ENCODE results near the gene HES2.
"Not testable (repeated sequence)": the region's sequence is repeated elsewhere in the genome, so short reads cannot be mapped to it uniquely, and the experiment has no call there.

The HES2 gene

DNA sequence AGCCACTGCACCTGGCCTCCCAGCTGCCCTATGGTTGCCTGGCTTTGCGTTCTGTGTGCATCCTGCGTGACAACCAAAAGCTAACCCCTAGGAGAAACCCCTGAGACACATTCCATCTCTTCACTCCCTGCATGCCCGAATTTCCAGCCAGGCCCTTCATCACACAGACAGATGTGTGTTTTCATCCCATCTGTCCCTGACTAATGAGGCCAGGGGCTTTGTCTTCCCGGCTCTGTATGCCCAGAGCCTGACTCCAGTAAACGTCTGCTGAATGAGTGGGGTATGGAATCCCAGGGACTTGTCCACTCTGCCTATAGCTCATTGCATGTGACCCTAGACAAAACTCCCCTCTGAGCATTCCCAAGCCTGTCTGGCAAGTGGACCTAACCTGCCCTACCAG lies 14.5 kb upstream of the HES2 start:
- Histone ChIP-seq H3K4me1 (ENCODE audit: control insufficient read depth, insufficient read depth, low read length) (no peaks in the 10 kb centered on the region), H3K9me3 (ENCODE audit: control insufficient read depth in 2 of 2, low read length in 2 of 2) (no peaks in the 10 kb centered on the region), H3K27me3 (ENCODE audit: control insufficient read depth in 1 of 2, insufficient read depth in 2 of 2, low read length in 2 of 2) (peaks cover 12 to 14% of the 10 kb centered on the region in 2 donors), H3K9ac (ENCODE audit: low read length in 2 of 2) (no peak overlapping the region), H3K27ac (ENCODE audit: low read length) (no peak overlapping the region), H3K4me3 (ENCODE audit: low read length in 2 of 2) (no peak overlapping the region), H3K36me3 (ENCODE audit: control insufficient read depth in 2 of 2, insufficient read depth in 2 of 2, low read length in 2 of 2) (no peaks in the 10 kb centered on the region)

DNA sequence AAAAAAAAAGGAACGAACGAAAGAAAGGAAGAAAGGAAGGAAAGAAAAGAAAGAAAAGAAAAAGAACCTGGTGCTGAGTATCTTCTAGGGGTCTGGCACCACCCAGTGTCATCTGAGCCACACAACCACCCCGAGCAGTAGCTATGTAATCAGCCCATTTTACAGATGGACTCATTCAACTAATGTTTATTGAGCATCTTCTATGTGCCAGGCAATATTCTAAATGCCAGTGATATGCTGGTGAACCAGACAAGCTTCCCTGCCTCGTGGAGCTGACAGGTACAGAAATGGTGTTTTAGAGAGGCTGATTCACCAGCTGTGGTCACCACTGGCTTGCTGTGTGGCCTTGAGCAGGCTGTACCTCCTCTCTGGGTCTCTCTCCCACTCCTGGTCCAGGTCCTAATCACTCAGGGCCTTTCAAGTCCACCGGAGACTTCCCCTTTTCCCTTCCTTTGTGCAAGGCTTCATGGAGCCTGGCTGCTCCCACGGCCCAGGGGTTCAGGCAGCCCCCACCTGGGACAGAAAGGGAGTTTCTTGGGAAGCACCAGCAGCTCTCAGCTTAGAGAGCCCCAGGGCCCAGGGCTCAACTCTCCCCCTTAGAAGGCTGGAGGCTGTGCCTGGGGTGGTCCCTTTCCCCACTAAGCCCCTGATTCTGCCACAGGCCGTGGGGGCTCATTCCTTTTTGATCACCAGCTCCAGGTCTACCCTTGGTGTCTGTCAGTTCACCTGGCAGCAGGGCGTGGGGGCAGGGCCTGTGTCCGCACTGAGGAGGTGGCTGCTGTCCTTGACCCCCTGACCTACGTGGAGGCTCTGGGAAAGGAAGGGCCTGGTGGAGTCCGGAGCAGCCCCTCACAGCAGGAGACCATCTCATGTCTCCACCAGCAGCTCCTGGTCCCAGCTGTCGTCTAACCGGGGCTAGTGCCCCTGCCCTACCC lies 12.2 kb upstream of the HES2 start:
- H3K9me3 ChIP-seq (ENCODE audit: control insufficient read depth in 2 of 2, low read length in 2 of 2); H3K4me3 ChIP-seq (ENCODE audit: low read length in 2 of 2); H3K27ac ChIP-seq (ENCODE audit: low read length); H3K36me3 ChIP-seq (ENCODE audit: control insufficient read depth in 2 of 2, insufficient read depth in 2 of 2, low read length in 2 of 2); H3K9ac ChIP-seq (ENCODE audit: low read length in 2 of 2); H3K4me1 ChIP-seq (ENCODE audit: control insufficient read depth, insufficient read depth, low read length): not testable (repeated sequence)
- peaks cover 10 to 18% of the 10 kb centered on the region in 2 donors for H3K27me3 ChIP-seq (ENCODE audit: control insufficient read depth in 1 of 2, insufficient read depth in 2 of 2, low read length in 2 of 2)

GRCh38 chr1:6429660-6430411 lies 10.1 kb upstream of the HES2 start:
- H3K9ac ChIP-seq (ENCODE audit: low read length in 2 of 2); H3K27ac ChIP-seq (ENCODE audit: low read length); H3K4me3 ChIP-seq (ENCODE audit: low read length in 2 of 2); H3K4me1 ChIP-seq (ENCODE audit: control insufficient read depth, insufficient read depth, low read length); H3K36me3 ChIP-seq (ENCODE audit: control insufficient read depth in 2 of 2, insufficient read depth in 2 of 2, low read length in 2 of 2); H3K9me3 ChIP-seq (ENCODE audit: control insufficient read depth in 2 of 2, low read length in 2 of 2): not testable (repeated sequence)
- peaks cover 29 to 31% of the 10 kb centered on the region in 2 donors for H3K27me3 ChIP-seq (ENCODE audit: control insufficient read depth in 1 of 2, insufficient read depth in 2 of 2, low read length in 2 of 2)

DNA sequence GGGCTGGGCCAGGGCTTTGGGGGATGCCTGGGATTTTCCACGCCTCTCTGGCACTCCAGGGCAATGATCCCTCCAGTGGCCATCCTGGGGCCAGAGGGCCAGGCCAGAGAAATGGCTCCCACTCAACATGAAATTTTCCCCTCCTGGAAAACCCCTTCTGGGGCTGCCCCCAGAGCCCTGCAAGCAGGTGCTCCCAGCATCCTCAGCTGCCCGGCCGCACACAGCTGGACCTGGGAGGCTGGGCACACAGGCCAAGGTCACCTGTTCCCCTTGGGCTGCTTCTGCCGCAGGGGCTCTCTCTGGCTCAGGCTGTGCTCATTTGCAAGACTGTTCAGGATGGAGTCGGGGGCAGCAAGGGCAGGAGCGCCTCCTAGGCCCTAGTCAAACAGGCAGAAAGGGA lies 8.7 kb upstream of the HES2 start:
- not testable (repeated sequence) for H3K4me3 ChIP-seq (ENCODE audit: low read length in 2 of 2); H3K9me3 ChIP-seq (ENCODE audit: control insufficient read depth in 2 of 2, low read length in 2 of 2); H3K36me3 ChIP-seq (ENCODE audit: control insufficient read depth in 2 of 2, insufficient read depth in 2 of 2, low read length in 2 of 2); H3K27ac ChIP-seq (ENCODE audit: low read length); H3K4me1 ChIP-seq (ENCODE audit: control insufficient read depth, insufficient read depth, low read length); H3K9ac ChIP-seq (ENCODE audit: low read length in 2 of 2)
- peaks cover 40 to 41% of the 10 kb centered on the region in 2 donors for H3K27me3 ChIP-seq (ENCODE audit: control insufficient read depth in 1 of 2, insufficient read depth in 2 of 2, low read length in 2 of 2)

- Histone ChIP-seq H3K9ac (ENCODE audit: low read length in 2 of 2) (no peak overlapping the region), H3K9me3 (ENCODE audit: control insufficient read depth in 2 of 2, low read length in 2 of 2) (no peaks in the 10 kb centered on the region), H3K4me3 (ENCODE audit: low read length in 2 of 2) (no peak overlapping the region), H3K4me1 (ENCODE audit: control insufficient read depth, insufficient read depth, low read length) (peaks cover 11% of the 10 kb centered on the region), H3K27ac (ENCODE audit: low read length) (no peak overlapping the region), H3K36me3 (ENCODE audit: control insufficient read depth in 2 of 2, insufficient read depth in 2 of 2, low read length in 2 of 2) (no peaks in the 10 kb centered on the region), H3K27me3 (ENCODE audit: control insufficient read depth in 1 of 2, insufficient read depth in 2 of 2, low read length in 2 of 2) (peaks cover 47 to 49% of the 10 kb centered on the region in 2 donors)
Measured at GRCh38 chr1:6427441-6428390, 8.0 kb upstream of the HES2 start.

DNA sequence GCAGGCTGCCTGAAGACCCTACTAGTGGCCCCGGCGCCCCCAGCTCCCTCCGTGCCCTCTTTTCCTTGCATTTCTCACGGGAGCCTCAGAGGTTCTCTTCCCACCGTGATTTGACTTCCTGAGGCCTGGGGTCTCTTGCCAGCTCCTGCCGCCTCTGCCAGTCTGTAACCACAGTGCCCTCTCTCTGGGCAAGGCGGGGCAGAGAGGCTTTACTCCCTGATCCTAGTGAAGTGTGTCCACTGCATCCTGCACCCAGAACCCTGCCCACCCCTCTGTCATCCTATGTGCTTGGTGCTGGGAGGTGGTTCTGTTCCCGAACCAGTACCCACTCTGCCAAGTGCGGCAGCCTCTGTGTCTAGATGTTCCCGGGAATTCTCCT lies 7.2 kb upstream of the HES2 start:
- peaks cover 11% of the 10 kb centered on the region for H3K4me1 ChIP-seq (ENCODE audit: control insufficient read depth, insufficient read depth, low read length)
- peaks cover 48 to 50% of the 10 kb centered on the region in 2 donors for H3K27me3 ChIP-seq (ENCODE audit: control insufficient read depth in 1 of 2, insufficient read depth in 2 of 2, low read length in 2 of 2)
- H3K4me3 ChIP-seq (ENCODE audit: low read length in 2 of 2), result no peak overlapping the region
- no peaks in the 10 kb centered on the region for H3K36me3 ChIP-seq (ENCODE audit: control insufficient read depth in 2 of 2, insufficient read depth in 2 of 2, low read length in 2 of 2)
- no peaks in the 10 kb centered on the region for H3K9me3 ChIP-seq (ENCODE audit: control insufficient read depth in 2 of 2, low read length in 2 of 2)
- no peak overlapping the region for H3K27ac ChIP-seq (ENCODE audit: low read length)
- no peak overlapping the region for H3K9ac ChIP-seq (ENCODE audit: low read length in 2 of 2)

DNA sequence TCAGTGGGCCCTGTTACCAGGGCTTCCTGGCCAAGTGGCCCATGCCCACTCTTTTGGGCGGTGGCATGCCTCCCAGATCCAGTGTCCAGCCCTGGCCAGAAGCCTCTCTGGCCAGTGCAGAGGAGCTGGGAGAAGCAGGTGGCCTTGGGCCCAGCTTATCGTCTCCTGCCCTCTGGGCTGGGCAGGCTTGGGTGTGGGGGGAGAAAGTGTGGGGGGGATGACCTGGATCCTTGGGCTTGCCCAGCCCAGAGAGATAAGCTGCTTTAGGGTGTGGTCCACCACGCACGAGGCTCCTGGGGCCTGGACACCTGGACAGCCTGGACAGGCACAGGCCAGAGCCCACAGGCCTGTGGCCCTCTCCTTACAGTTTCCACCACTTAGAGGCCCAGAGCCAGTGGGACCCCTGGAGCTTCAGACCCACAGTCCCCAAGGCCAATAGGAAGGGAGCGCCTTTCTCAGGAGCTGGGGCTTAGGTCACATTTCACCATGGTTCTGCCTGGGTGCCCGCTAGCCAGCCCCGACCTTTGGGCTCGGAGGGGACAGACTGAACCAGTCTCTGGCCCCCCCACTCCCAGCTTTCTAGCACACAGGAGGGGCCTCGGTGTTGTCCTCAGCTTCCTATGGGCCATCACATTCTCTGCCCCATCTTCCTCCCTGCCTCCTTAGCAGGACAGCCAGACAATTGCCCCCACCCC lies 6.7 kb upstream of the HES2 start:
- no peaks in the 10 kb centered on the region for H3K9me3 ChIP-seq (ENCODE audit: control insufficient read depth in 2 of 2, low read length in 2 of 2)

DNA sequence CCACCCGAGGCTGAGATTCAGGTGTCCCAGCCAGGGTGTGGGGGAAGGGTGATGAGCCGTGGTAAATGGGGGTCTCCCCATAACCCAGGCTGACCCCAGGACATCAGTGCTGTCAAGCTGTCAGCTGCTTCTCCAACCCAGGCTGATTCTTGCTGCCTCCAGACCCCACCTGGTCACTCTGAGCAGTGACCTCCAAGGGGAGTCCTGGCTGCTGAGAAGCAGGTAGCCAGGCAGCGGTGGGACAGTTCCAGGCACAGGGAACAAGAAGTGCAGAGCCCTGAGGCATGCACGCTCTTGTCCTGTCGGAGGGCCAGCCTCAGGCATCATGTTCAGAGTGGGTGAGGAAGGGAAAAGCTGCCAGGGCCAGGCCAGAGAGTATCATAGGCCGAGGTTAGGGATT lies 5.9 kb upstream of the HES2 start:
- Histone ChIP-seq H3K4me1 (ENCODE audit: control insufficient read depth, insufficient read depth, low read length) (peaks cover 12% of the 10 kb centered on the region), H3K9me3 (ENCODE audit: control insufficient read depth in 2 of 2, low read length in 2 of 2) (no peaks in the 10 kb centered on the region), H3K4me3 (ENCODE audit: low read length in 2 of 2) (no peak overlapping the region), H3K9ac (ENCODE audit: low read length in 2 of 2) (no peak overlapping the region), H3K36me3 (ENCODE audit: control insufficient read depth in 2 of 2, insufficient read depth in 2 of 2, low read length in 2 of 2) (no peaks in the 10 kb centered on the region), H3K27me3 (ENCODE audit: control insufficient read depth in 1 of 2, insufficient read depth in 2 of 2, low read length in 2 of 2) (peaks cover 58 to 63% of the 10 kb centered on the region in 2 donors), H3K27ac (ENCODE audit: low read length) (no peak overlapping the region)

More for the DNA sequence above, 6.7 kb upstream of the HES2 start:
- no peak overlapping the region for H3K27ac ChIP-seq (ENCODE audit: low read length)
- peaks cover 53 to 55% of the 10 kb centered on the region in 2 donors for H3K27me3 ChIP-seq (ENCODE audit: control insufficient read depth in 1 of 2, insufficient read depth in 2 of 2, low read length in 2 of 2)
- no peak overlapping the region for H3K4me3 ChIP-seq (ENCODE audit: low read length in 2 of 2)
- no peak overlapping the region for H3K9ac ChIP-seq (ENCODE audit: low read length in 2 of 2)
- H3K36me3 ChIP-seq (ENCODE audit: control insufficient read depth in 2 of 2, insufficient read depth in 2 of 2, low read length in 2 of 2), result no peaks in the 10 kb centered on the region
- H3K4me1 ChIP-seq (ENCODE audit: control insufficient read depth, insufficient read depth, low read length), result peaks cover 11% of the 10 kb centered on the region

DNA sequence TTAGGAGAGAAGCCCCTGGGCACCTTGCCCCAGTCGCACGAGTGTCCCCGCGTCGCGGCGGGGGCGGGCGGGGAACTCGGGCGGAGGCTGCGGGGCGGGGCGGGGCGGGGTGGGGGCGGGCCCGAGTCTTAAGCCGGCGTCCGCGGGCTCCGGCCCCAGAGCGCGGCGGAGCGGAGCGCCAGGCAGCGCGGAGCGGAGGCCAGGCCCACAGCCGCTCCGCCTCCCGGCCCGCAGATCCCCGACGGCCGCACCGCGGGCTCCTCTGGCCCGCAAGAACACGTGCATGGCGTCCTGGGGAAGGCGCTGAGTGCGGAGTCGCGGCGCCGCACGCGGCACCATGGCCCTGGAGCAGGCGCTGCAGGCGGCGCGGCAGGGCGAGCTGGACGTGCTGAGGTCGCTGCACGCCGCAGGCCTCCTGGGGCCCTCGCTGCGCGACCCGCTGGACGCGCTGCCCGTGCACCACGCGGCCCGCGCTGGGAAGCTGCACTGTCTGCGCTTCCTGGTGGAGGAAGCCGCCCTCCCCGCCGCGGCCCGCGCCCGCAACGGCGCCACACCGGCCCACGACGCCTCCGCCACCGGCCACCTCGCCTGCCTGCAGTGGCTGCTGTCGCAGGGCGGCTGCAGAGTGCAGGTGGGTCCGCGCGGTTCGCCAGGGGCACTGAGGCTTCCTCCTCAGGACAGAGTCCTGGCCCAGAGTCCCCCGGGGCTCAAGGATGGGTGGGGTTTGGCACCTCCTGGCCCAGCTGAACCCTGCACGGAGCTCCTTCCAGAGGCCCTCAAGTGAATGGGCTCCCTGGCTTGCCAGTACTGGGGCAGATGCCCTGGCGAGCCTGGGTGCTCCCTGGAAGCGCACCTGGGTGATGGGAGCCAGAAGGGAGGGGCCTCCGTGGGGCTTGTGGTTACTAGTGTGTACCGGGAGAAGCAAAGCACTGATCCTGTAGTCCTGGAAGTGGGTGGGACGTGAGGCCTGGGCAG lies 5.2 kb upstream of the HES2 start, which contains the start of gene ESPN:
ESPN (plus strand) TSS at position 158 of the 975 bp plus-strand sequence; CDS start at position 338, 180 bp downstream.
- H3K27ac ChIP-seq (ENCODE audit: low read length), result no peak within 1 kb of the TSS
- H3K9me3 ChIP-seq (ENCODE audit: control insufficient read depth in 2 of 2, low read length in 2 of 2), result no peaks in the 10 kb centered on the region
- H3K4me3 ChIP-seq (ENCODE audit: low read length in 2 of 2), result peak within 1 kb of the TSS in 1 of 2 donors; percentile 3
- peaks cover 65% of the 10 kb centered on the region in 2 donors for H3K27me3 ChIP-seq (ENCODE audit: control insufficient read depth in 1 of 2, insufficient read depth in 2 of 2, low read length in 2 of 2)
- no peaks in the 10 kb centered on the region for H3K36me3 ChIP-seq (ENCODE audit: control insufficient read depth in 2 of 2, insufficient read depth in 2 of 2, low read length in 2 of 2)
- H3K4me1 ChIP-seq (ENCODE audit: control insufficient read depth, insufficient read depth, low read length), result peaks cover 18% of the 10 kb centered on the region
- H3K9ac ChIP-seq (ENCODE audit: low read length in 2 of 2), result no peak within 1 kb of the TSS
